Ammon's horn (tissue), 1 donor: Measurements from ENCODE around the gene MYG1.
A peak's percentile ranks its signal among the peaks of the same experiment; 100 is the strongest.
"Not testable (repeated sequence)": the region's sequence is repeated elsewhere in the genome, so short reads cannot be mapped to it uniquely, and the experiment has no call there.

Source experiments
- DNase-seq: peaks from one replicate; pipeline ENCODE4 v3.0.0-alpha.2; 2016; ENCODE audit warnings: low spot score

MYG1 gene

DNA sequence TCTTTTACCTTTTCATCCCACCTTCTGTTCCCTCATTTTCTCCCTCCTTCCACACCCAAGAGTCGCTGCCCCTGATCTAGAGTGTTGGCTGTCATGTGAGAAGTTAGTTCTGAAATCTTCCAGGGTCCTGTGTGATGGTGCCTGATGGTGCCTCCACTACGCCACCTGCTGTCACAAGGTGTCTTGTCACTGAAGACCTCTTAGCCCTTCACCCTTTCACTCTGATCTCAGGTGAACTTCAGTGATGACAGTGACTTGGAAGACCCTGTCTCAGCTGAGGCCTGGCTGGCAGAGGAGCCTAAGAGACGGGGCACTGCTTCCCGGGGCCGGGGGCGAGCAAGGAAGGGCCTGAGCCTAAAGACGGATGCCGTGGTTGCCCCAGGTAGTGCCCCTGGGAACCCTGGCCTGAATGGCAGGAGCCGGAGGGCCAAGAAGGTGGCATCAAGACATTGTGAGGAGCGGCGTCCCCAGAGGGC lies 11.7 kb upstream of the MYG1 start:
- peak; percentile 87 for DNase-seq

DNA sequence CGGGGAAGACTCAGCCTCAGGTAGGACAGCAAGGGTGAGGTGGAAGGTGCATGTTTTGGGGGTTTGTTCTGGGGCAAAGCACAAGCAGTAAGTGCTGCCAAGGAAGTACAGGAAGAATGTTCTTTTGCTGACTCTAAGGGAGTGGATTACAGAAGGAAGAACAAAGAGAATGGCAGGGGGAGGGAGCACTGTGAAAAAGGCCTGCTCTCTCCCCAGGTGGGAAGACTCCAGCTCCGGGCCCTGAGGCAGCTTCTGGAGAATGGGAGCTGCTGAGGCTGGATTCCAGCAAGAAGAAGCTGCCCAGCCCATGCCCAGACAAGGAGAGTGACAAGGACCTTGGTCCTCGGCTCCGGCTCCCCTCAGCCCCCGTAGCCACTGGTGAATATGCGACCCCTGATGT lies 11.2 kb upstream of the MYG1 start:
- no peak for DNase-seq

DNA sequence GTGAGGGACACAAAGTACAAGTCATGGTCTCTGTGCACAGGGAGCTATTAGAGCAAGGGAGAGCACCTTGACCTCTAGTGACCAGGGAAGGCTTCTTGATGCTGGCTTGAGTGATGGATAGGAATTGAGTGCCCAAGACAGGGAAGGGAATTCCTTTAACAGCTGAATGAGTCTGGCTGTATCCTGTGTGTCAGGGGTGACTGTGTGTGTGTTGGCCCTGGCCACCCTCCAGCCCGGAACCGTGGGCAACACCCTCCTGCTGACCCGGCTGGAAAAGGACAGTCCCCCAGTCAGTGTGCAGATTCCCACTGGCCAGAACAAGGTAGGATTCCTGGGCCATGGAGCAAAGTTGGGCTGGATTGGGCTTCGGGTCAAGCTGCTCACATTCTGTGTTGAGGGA lies 9.6 kb upstream of the MYG1 start:
- no peak for DNase-seq

DNA sequence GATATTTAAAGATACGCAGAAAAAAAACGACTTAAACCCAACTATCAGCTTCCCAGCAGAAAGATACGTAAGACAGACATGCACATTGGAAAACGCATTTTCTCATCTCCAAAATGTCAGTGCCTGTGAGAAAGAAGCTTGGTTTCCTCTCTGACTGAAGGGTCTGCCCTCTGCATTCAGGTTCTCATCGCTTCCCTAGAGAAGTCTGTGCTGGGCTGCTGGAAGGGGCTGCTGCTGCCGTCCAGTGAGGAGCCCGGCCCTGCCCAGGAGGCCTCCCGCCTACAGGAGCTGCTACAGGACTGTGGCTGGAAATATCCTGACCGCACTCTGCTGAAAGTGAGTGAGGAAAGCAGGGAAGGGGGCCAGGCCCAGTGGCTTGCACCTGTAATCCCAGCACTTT lies 8.8 kb upstream of the MYG1 start:
- no peak for DNase-seq

DNA sequence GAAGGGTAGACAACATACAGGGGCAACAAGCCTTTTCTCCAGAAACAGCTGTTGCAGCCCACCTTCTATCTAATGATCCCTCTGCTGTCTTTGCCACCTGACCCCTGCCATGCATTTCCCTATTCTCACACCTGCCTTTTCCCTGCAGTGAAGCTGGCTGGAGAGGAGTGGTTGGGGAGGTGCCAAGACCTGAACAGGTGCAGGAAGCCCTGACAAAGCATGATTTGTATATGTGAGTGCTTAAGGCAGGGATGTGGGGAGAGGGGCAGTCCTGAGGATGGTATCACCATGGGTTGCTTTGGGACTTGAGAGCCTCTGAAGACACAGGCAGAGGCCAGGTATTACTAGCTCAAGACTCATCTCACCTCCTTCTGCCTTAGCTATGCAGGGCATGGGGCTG lies 7.1 kb upstream of the MYG1 start:
- no peak for DNase-seq

DNA sequence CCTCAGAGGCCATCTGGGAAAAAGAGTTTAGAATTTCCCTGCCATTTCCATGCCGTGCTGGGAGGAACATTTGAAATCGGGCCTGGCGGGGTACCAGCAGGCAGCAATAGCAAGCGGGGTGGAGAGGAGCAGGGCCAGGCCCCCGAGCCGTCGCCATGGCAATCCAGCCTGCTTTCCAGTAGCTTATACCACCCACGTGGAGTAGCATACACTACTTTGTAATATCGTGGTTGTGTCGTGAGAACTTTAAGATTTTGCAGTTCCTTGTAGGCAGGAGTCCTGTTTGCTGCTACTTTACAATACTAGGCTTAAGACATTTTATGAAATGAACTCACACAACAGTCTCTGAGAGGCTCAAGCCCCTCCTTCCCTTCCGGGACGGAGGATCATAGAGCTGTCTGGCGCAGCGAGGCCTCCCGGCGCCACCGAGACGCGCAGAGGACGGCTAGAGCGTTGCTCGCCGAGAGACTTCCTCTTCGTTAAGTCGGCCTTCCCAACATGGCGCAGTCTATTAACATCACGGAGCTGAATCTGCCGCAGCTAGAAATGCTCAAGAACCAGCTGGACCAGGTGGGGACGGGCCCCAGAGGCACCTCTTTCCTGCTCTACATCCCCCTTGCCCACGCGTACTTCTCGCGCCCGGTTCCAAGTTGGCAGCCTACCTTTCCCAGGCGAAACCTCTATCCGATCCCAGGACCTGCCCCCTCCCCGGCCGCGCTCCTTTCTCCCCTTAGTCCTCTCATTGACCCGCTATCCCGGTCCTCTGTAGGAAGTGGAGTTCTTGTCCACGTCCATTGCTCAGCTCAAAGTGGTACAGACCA lies 4.2 kb upstream of the MYG1 start, which contains the start of gene PFDN5:
PFDN5 (plus strand) TSS at position 473 of the 821 bp plus-strand sequence; CDS start at position 499, 26 bp downstream.
- peak; percentile 97 for DNase-seq

DNA sequence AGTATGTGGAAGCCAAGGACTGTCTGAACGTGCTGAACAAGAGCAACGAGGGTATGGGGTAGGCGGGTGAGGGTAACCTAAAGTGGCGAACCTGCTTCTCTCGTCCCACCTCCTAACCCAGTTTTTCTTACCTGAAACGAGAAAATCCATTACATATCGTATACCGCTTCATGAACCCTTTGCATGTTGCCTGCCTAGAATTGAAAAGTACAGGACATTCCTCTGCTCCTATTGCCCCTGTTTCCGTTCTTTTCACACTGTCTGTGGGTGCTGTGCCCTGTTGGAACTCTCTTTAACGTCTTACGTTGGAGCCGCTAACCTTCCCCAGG lies 3.6 kb upstream of the MYG1 start:
- DNase-seq: no peak

DNA sequence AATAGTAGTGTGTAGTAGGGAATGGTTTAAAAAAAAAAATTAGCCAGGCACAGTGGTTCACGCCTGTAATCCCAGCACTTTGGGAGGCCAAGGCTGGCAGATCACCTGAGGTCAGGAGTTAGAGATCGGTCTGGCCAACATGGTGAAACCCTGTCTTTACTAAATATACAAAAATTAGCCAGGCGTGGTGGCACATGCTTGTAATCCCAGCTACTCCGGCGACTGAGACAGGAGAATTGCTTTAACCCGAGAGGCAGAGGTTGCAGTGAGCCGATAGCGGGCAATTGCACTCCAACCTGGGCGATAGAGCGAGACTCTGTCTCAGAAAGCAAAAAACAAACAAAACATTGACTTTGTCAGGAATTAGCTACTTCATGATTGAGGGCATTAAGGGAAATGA lies 2.4 kb upstream of the MYG1 start:
- not testable (repeated sequence) for DNase-seq

DNA sequence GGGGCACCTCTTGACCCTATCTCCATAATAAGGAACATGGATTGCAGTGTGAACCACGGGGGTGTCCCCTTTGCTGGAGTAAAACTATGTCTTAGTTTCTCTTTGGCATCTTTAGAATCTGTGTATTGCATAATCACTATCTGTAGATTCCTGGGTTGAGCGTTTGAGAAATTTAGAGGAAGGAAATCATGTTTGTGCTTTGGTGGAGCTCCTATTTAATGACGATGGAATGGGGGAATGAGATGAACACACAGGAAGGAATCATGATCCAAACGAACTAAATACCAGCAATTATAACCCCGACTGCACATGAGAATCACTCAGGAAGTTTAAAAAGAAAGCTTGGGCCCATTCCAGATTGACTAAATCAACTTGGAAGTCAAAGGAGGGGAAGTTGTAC lies 1.3 kb upstream of the MYG1 start:
- no peak for DNase-seq

DNA sequence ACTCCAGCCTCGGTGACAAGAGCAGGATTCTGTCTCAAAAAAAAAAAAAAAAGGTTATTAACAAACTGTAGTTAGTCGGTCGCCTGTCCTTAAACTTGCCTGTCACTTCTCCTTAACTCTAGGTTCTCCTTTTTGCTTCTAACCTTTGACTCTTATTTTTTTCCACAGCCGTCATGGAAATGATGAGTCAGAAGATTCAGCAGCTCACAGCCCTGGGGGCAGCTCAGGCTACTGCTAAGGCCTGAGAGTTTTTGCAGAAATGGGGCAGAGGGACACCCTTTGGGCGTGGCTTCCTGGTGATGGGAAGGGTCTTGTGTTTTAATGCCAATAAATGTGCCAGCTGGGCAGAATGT lies 418 bp upstream of the MYG1 start:
- DNase-seq: no peak

DNA sequence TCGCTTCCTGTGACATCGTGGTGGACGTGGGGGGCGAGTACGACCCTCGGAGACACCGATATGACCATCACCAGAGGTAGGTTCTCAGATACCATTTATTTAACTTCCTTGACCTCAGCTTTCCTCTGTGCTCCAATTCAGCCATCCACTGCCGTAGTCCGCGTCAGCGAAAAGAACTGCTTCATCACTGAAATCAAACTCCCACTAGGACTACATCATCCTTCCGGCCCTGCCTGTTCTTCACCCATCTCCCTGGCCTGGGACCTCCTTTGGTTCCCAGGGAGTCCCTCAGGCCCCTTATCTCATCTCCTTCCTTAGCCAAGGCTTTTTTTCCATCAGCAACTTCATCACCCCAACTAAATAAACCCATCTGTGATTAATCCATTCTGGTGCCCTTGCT lies 692 bp downstream of the MYG1 start:
- DNase-seq: peak; percentile 31

DNA sequence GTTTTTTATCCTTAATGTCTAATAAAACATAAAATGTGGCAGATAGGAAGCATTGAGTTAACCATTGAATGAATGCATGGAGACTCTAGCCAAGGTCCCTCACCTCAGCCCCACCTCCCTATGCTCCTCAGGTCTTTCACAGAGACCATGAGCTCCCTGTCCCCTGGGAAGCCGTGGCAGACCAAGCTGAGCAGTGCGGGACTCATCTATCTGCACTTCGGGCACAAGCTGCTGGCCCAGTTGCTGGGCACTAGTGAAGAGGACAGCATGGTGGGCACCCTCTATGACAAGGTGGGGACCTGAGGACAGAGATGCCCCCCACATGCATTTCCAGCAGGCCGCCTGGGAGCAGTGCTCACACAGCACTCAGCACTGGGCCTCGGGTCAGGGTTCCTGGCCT lies 3.4 kb downstream of the MYG1 start:
- DNase-seq: no peak

DNA sequence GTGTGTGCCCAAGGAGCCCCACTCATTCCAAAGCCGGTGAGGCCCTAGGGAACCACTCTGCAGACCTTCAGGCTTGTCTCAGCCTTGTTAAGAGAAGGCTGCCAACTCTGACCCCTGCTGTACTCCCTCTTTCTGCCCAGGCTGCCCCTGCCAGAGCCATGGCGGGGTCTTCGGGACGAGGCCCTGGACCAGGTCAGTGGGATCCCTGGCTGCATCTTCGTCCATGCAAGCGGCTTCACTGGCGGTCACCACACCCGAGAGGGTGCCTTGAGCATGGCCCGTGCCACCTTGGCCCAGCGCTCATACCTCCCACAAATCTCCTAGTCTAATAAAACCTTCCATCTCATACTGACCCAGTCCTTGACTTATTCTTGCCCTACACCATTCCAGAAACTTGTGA lies 7.3 kb downstream of the MYG1 start:
- DNase-seq: no peak

DNA sequence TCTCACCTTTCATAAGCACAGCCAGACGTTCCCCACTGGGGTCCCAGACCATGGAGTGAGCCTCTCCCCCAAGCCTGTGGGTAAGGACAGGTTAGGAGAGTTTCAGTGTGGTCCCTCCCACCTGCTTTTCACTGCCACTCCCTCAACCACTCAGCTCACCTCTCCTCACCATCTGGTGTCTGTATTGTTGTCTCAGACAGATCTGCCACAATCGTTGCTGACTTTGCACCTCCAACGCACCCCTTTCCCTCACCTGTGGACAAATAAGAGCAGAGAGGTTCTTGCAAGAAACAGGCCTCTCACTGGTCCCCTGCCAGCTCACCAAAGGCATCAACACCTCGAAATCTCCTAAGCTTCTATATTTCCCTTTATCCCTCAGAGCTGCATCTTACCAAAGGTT lies 8.8 kb downstream of the MYG1 start:
- DNase-seq: no peak

DNA sequence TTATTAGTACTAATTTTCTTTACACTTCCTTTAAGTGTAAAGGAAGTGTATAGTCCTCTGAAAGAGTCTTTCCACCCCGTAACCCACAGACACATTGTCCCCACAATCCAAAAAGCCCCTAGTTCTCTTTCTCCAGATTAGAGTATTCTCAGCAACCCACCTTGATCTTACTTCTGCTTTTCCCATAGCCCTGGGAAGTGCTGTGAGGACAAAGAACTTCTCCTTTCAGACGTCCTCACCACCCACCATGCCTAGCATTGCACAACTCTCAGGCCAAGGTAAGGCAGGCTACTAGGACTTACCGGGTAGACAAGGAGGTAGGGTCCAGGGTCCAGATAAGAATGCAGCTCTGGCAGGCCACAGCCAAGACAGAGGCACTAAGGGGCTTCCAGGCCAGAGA lies 14.5 kb downstream of the MYG1 start:
- DNase-seq: no peak

DNA sequence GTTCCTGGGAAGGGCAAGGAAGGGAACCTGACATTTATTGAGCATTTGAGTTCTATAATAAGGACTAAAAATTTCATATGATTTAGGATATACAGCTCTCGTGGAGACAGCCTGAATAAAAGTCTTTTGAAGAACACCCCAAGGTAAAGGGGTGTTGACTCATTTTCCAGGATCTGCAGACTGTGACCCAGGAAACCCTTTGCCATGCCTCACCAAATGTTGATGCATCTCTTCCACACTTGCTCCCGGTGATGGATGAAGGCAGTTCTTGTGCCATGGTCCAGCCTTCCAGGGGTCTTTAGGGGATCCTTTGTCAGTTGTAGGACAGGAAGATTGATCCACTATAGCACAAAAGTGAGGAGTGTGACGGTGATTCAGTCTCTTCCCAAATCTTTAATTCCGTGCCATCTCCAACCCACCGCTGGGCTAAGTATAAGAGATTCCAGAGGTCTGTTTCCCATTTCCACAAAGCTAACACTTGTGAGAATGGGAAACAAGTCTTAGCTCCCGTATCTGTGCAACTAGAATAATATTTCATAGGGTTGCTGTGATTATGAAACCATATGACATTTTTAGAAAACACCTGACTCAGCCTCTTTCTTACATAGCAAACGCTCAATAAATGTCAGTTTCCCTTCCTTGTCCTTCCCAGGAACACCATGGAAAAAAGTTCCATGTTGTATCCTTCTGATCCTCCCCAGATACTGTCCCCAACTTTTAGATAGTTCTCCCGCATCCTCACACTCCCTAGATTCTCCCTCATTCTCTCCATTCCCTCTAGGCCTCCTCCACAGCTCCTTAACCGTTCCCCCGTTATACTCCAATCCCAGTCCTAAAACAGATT lies 21.1 kb downstream of the MYG1 start:
- no peak for DNase-seq

DNA sequence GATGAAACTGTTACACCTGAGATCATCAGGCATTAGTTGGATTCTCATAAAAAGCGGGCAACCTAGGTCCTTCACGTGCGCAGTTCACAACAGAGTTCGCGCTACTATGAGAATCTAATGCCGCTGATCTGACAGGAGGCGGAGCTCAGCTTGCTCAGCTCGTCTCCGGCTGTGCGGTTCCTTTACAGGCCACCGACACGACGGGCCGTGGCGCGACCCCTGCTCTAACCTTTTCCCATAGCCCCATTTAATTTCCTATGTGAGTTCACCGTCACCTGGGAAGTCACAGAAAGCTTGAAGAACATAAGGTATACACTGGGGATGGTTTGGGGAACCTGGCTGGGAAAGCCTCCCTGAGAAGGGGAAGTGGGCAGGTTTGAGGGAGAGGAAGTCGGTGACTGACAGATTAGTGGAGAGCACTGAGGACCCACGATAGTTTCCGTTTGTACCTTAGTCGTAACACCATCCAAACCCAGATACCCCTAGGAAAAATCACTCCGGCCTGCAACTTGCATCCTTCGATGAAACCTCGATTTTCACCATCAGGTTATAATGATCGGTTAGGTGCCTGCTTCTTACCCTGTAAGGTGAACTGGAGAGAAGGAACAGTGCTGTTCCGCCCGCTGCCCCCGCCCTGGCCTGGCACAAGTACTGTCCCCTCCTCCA lies 24.8 kb downstream of the MYG1 start:
- peak; percentile 54 for DNase-seq

DNA sequence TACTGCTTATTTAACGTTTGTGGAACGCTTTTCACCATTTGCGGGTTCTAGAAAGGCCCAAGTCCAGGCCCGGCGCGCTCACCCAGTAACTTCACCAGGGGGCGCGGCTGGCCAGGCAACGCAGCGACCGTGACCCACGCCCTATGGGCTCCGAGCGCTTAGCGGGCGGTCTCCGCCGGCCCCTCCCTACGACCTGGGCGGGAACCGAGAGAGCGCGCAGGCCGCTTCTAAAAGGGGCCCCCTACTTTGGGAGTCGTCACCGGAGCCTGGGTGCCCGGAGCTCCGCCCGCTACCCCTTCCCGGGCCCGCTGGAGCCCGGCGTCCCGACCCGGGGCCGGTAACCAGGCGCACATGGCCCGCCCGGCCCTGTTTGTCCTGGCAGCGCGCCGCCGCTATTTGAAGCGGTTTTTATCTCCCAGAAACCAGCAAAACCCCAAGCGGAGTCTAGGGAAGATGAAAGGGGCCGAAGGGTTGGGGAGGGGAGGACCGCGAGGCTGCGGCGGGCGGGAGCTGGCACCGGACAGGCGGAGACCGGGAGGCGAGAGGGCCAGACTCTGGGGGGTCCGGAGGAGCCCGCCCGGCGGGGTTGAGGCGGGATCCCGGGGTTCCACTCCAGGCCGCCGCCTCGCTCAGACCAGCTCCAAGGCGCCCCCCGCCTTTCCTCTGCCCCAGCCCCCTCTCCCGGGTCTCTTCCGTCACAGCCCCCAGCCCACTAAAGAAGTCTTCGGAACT lies 25.4 kb downstream of the MYG1 start:
- peak; percentile 94 for DNase-seq

DNA sequence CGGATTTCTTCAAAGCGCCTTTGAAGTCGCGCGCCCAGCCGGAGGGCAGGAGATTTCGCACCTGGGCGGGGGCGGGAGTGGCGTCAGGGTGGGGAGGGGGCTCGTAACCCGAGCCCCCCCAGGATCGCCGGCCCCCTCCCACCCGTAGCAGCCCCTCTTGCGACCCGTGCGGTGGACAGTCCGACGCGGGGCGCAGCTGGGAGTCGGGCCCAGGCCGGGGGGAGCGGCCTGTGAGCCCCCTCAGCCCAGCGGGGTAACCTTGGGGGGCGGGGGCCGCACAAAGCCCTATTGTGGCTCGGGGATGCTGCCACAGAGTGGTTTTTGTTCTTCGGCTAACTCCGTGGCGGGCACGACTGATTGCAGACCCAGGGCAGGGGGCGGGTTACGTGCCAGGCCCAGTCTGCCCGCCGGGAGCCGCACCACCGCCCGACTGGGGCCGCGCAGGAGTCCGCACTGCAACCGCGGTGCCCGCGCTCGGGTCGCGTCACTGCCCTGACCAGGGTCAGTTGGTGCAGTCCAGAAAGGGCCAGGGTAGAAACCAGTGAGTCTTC lies 26.1 kb downstream of the MYG1 start:
- peak; percentile 91 for DNase-seq

DNA sequence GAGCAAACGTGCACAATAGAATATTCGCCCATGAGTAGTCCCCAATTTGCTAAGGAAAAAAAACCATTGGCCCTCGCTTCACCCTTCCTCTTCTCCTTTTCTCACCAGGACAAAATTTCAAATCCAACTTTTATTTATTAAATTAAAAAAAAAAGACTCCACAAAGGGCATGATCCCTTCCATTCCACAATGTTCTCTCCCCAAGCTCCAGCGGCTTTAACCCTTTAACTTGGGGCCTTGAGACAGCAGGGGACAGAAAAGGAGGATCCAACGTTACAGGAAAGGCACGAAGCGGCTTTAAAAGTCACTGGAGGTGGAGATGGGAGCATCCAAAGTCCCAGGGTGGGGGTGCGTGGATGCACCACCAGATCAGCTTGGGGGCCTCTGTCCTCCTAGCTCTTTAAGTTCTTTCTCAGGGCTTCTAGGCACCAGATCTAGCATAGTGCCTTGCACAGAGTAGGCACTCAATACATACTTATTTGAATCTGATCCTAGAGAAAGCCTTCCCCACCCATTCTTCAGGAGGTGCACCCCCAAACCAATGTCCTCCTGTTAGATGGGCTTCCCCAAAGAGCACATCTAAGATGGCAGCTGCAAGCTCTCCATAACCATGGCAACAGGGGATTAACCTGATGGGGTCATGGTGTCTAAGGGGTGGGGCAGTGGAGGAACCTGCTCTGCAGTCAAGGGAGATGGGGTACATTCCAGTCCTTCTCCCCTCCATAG lies 27.1 kb downstream of the MYG1 start:
- DNase-seq: no peak

DNA sequence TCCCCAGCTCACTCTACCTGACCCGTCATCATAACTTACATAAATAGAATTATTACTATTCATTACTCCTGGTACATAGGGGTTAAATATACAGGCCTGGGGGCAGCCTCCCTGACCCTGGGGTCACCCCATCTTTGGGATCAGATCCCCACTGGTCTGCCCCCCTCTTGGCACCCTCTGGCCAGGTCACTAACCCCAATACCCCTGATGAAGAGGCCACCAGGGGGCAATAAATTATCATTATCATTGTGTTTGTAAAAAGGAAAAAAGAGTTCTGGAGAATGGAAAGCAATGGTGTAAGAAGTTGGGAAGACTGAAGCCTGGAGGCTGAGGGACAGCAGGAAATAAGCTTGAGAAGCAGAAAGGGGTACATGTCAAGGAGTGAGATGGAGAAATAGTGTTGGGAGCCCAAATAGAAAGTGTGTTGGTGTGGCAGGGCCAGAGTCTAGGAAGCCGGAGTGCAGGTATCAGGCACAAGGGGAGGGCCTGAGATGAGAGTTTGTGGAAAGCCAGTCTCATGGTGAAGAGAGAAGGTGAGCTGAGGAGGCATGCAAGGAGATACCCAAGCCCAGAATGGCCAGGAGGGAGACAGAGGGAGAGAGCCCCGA lies 28.0 kb downstream of the MYG1 start:
- DNase-seq: no peak
